Tibial nerve (tissue), 4 donors: Measurements from ENCODE around the gene DPP3.

Source experiments
- EP300 ChIP-seq, 2 donors: sonication (generic); formaldehyde crosslinking; IDR thresholded peaks; one replicate each; pipeline ENCODE4 v1.6.1; 2017; ENCODE audit warnings: antibody characterized with exemption in 2 of 2, mild to moderate bottlenecking in 1 of 2
- TF ChIP-seq, protein P1 (sequence below), 5 experiments: fragments of 200-600 bp in 3 of 5; fragments of 450-650 bp in 2 of 5; sonication (generic) in 3 of 5; IDR thresholded peaks; one replicate each; pipeline ENCODE4 v1.5.1; 2016 to 2019; ENCODE audit warnings: antibody characterized with exemption in 5 of 5, mild to moderate bottlenecking in 3 of 5, moderate library complexity in 2 of 5

GRCh38 chr11:66548041-66548440, 67.8 kb downstream of the DPP3 start:
- no peak for TF ChIP-seq EP300 (IDR thresholded peaks at IDR 0.05)
- TF ChIP-seq, protein P1, sequence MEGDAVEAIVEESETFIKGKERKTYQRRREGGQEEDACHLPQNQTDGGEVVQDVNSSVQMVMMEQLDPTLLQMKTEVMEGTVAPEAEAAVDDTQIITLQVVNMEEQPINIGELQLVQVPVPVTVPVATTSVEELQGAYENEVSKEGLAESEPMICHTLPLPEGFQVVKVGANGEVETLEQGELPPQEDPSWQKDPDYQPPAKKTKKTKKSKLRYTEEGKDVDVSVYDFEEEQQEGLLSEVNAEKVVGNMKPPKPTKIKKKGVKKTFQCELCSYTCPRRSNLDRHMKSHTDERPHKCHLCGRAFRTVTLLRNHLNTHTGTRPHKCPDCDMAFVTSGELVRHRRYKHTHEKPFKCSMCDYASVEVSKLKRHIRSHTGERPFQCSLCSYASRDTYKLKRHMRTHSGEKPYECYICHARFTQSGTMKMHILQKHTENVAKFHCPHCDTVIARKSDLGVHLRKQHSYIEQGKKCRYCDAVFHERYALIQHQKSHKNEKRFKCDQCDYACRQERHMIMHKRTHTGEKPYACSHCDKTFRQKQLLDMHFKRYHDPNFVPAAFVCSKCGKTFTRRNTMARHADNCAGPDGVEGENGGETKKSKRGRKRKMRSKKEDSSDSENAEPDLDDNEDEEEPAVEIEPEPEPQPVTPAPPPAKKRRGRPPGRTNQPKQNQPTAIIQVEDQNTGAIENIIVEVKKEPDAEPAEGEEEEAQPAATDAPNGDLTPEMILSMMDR (IDR thresholded peaks at IDR 0.05), result no peak
